Measurements from ENCODE around the gene GSKIP.
A peak's percentile ranks its signal among the peaks of the same experiment; 100 is the strongest.

The GSKIP gene

DNA sequence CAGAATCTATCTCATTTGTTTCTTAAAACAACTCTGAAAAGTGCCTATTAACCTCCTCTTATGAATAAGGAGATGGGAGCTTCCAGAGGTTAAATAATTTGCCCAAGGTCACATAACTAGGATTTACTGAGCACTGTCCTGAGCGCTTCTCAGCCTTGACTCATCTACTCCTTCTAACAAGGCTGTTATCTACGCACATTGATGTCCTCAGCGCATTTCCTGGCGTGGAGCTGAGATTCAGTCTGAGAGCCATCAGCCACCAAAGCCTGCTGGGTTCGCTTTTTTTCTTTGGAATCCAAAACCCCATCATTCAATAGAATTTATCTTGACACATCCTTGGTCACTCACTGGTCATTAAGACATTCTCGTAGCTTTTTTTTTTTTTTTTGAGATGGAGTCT is 57.9 kb downstream of the GSKIP start:
- no peak for ATAC-seq

DNA sequence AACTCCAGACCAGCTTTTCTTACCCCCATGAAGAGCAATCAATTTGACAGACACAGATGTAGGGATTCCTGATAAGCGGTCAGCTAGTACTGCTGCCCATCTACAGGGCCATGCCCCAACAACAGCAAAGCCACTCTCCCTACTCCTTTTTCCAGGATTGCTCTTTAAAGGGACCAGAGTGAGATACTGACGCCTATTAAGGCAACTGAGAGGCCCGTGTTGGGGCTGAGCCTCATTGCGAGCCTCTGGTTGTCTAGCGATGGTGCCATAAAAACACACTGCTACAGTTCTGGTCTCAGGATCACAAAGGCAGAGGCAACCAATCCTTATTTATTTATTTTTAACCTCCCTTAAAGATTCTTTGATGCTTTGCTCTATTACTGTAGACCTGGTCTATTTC is 59.7 kb downstream of the GSKIP start:
- ATAC-seq = no peak

DNA sequence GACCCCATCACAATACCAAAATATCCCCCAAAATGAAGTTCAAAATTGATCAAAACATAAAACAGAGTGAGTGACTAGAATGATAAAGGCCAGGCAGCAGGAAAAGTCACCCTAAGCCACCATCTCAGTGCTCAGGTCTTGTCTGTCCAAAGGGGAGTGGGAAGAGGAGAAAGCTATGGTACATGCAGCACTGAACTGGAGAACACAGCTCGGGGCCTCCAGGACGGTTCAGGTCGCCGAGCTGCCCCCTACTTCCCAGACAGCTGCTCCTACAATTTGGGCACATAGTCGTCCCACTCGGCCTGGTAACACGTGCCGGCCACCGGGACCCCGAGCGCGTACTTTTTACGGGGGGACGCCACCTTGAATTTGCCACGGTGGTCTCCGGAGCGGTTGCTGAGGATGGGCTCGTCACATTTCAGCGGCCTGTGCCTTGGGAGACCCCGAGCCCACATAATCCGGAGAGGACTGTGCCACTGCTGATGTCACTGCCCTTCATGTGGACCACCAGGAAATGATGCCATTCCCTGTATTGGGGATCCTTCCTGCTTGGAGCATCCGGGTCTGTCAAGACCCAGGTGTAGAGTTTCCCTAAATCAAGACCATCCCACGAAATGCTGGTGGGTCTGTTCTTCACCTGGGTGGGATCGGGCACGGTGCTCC is 60.3 kb downstream of the GSKIP start:
- ATAC-seq = no peak

DNA sequence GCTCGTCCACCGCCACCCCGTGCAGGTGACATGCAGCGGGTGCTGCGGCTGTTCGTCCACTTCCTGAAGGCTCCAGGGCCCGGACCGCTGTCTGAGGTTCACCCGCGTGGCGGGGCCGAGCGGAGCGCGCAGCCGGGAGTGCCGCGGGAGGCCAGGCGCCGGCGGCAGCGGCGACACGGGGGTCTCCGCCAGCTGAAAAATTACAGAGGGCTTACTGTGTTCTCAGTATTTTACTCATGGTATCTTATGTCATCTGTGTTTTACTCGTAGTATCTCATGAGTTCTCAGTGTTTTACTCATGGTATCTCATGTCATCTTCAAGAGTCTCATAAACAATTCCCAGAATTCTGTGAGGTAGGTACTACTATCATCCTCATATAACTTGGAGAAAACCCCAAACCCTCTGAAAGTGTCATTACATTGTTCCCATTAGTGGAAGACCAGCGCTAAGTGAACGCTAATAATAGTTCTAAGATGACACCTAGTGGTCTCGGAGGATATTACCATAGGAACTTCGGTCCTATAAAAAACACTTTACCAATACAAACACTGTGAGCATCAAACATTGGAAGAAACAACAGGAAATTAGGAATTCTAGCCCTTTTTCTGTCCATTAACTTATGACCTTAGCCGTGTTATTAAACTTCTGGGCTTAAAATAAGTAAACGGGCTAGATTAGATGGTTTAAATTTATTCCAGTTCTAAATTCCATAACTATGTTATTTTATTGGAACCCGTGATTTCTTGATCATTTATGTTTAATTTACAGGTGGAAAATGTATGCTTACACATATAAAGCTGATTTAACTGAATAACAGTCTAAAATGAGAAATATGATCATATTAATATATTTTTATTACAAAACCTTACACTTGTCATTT is 61.0 kb downstream of the GSKIP start:
- ATAC-seq = peak; percentile 64 to 80

DNA sequence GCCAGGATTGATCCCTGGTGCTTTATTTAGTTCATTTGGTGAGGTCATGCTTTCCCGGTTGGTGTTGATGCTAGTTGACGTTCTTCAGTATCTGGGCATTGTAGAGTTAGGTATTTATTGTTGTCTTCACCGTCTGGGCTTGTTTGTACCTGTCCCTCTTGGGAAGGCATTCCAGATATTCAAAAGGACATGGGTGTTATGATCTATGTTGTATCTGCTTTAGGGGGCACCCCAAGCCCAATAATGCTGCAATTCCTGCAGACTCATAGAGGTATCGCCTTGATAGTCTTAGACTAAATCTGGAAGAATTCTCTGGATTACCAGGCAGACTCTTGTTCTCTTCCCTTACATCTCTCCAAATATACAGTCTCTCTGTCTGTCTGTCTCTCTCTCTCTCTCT is 70.7 kb downstream of the GSKIP start:
- ATAC-seq = no peak
